ENCODE results near the gene KIF18A. TPM values are rescaled to one million over a fixed set of nuclear protein-coding genes. Genes with fewer than 3 reads are reported as not detected.

Gene KIF18A
- total RNA-seq, 1 donor from 2014 or later, result 2.9 TPM

- Mint-ChIP-seq H3K4me1 (ENCODE audit: low read depth) (peaks cover 6% of the 10 kb centered on the region), H3K9me3 (ENCODE audit: low read depth) (no peaks in the 10 kb centered on the region), H3K27me3 (ENCODE audit: low read depth) (no peaks in the 10 kb centered on the region), H3K36me3 (ENCODE audit: low read depth) (no peaks in the 10 kb centered on the region), H3K27ac (ENCODE audit: unreplicated experiment) (no peak overlapping the region), H3K4me3 (ENCODE audit: unreplicated experiment) (no peak overlapping the region)
- TF ChIP-seq, protein P1, sequence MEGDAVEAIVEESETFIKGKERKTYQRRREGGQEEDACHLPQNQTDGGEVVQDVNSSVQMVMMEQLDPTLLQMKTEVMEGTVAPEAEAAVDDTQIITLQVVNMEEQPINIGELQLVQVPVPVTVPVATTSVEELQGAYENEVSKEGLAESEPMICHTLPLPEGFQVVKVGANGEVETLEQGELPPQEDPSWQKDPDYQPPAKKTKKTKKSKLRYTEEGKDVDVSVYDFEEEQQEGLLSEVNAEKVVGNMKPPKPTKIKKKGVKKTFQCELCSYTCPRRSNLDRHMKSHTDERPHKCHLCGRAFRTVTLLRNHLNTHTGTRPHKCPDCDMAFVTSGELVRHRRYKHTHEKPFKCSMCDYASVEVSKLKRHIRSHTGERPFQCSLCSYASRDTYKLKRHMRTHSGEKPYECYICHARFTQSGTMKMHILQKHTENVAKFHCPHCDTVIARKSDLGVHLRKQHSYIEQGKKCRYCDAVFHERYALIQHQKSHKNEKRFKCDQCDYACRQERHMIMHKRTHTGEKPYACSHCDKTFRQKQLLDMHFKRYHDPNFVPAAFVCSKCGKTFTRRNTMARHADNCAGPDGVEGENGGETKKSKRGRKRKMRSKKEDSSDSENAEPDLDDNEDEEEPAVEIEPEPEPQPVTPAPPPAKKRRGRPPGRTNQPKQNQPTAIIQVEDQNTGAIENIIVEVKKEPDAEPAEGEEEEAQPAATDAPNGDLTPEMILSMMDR (IDR thresholded peaks at IDR 0.05), result no peak
- DNase-seq (ENCODE audit: low spot score), result no peak
Observed at GRCh38 chr11:28009996-28010395, 98.0 kb downstream of the KIF18A start.

DNA sequence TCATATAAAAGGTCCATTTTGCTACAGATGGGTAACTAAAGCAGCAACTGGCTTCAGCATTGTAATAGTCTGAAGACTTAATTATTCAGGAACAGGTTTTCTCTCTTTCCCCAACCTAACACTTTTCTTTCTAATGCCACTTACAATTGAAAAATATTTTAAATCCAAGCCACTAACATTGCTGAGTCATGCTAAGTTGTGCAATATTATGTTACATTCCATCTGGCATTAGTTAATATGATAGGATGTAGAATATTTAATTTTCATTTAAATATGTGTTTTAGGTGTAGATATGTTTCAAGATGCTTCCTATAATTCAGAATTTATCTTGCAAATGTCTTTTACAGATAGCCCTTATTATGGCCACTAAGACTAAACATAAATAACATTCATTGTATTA lies 98.6 kb downstream of the KIF18A start:
- TF ChIP-seq, protein P1 (IDR thresholded peaks at IDR 0.05), result no peak
- Mint-ChIP-seq H3K36me3 (ENCODE audit: low read depth) (no peaks in the 10 kb centered on the region), H3K9me3 (ENCODE audit: low read depth) (peaks cover 2% of the 10 kb centered on the region), H3K4me3 (ENCODE audit: unreplicated experiment) (no peak overlapping the region), H3K4me1 (ENCODE audit: low read depth) (peaks cover 6% of the 10 kb centered on the region), H3K27ac (ENCODE audit: unreplicated experiment) (no peak overlapping the region), H3K27me3 (ENCODE audit: low read depth) (no peaks in the 10 kb centered on the region)
- DNase-seq (ENCODE audit: low spot score), result no peak

GRCh38 chr11:28003615-28004014 lies 104.3 kb downstream of the KIF18A start:
- Mint-ChIP-seq H3K27me3 (ENCODE audit: low read depth) (no peaks in the 10 kb centered on the region), H3K4me3 (ENCODE audit: unreplicated experiment) (no peak overlapping the region), H3K9me3 (ENCODE audit: low read depth) (peaks cover 39% of the 10 kb centered on the region), H3K27ac (ENCODE audit: unreplicated experiment) (no peak overlapping the region), H3K36me3 (ENCODE audit: low read depth) (peaks cover 13% of the 10 kb centered on the region), H3K4me1 (ENCODE audit: low read depth) (no peaks in the 10 kb centered on the region)
- DNase-seq (ENCODE audit: low spot score), result no peak
- TF ChIP-seq, protein P1 (IDR thresholded peaks at IDR 0.05), result no peak

- H3K4me1 Mint-ChIP-seq (ENCODE audit: low read depth), result no peaks in the 10 kb centered on the region
- no peak for DNase-seq (ENCODE audit: low spot score)
- no peak overlapping the region for H3K27ac Mint-ChIP-seq (ENCODE audit: unreplicated experiment)
- no peak overlapping the region for H3K4me3 Mint-ChIP-seq (ENCODE audit: unreplicated experiment)
- peaks cover 39% of the 10 kb centered on the region for H3K9me3 Mint-ChIP-seq (ENCODE audit: low read depth)
- H3K36me3 Mint-ChIP-seq (ENCODE audit: low read depth), result peaks cover 13% of the 10 kb centered on the region
- H3K27me3 Mint-ChIP-seq (ENCODE audit: low read depth), result no peaks in the 10 kb centered on the region
- TF ChIP-seq, protein P1 (IDR thresholded peaks at IDR 0.05), result no peak
Observed at GRCh38 chr11:27998552-27998951, 109.4 kb downstream of the KIF18A start.

DNA sequence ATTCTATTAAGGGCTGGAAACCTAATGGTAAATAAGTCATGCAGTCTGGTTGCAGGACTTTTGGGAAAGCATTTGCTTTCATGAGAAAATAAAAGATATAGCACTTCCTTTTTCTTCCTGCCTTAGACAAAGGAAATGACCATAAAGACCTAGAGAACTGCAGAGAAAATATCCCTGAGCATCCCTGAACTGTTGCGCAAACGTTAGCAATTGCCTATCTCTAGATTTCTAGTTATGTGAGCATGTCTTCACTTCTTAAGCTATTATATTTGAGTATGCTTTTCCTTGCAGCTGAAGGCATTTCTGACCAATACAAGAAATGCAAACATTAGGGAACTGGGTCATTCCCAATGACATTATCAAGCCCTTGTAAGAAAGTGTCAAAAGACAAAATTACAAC lies 110.6 kb downstream of the KIF18A start:
- Mint-ChIP-seq H3K27me3 (ENCODE audit: low read depth) (no peaks in the 10 kb centered on the region), H3K36me3 (ENCODE audit: low read depth) (peaks cover 7% of the 10 kb centered on the region), H3K9me3 (ENCODE audit: low read depth) (peaks cover 30% of the 10 kb centered on the region), H3K4me3 (ENCODE audit: unreplicated experiment) (no peak overlapping the region), H3K4me1 (ENCODE audit: low read depth) (no peaks in the 10 kb centered on the region), H3K27ac (ENCODE audit: unreplicated experiment) (no peak overlapping the region)
- TF ChIP-seq, protein P1 (IDR thresholded peaks at IDR 0.05), result no peak
- DNase-seq (ENCODE audit: low spot score), result no peak
